Measurements from ENCODE around the gene ATP1B4.

- TF ChIP-seq GATA2 (IDR thresholded peaks at IDR 0.05; ENCODE audit: low read depth, low read length) (no peak), GATA3 (IDR thresholded peaks at IDR 0.05; ENCODE audit: low read depth, low read length) (no peak)
Observed at GRCh38 chrX:120401301-120401700, 39.4 kb downstream of the ATP1B4 start.
